GM12891 (cell line): ENCODE data around the gene TYW1B.
"Not testable (repeated sequence)": the region's sequence is repeated elsewhere in the genome, so short reads cannot be mapped to it uniquely, and the experiment has no call there.

Source experiments
- DNase-seq: peaks from one replicate; pipeline ENCODE4 v3.0.0; 2011; ENCODE audit warnings: low spot score; ENCODE audit not compliant: insufficient read length
- FAIRE-seq: peaks from 2 replicates; lab custom pipeline; 2011; peaks lifted over from hg19 to GRCh38; lab: Jason Lieb, UNC
- PAX5 ChIP-seq: IDR thresholded peaks from 2 replicates; pipeline ENCODE4 v1.6.1; 2011; ENCODE audit warnings: low read length, moderate library complexity, mild to moderate bottlenecking; ENCODE audit not compliant: insufficient read depth, severe bottlenecking
- POLR2A ChIP-seq: IDR thresholded peaks from 2 replicates; pipeline ENCODE4 v1.6.1; 2011; ENCODE audit warnings: low read depth, low read length, control low read depth
- POLR2AphosphoS5 ChIP-seq: IDR thresholded peaks from 2 replicates; pipeline ENCODE4 v1.6.1; 2011; ENCODE audit warnings: low read depth, low read length, control low read depth
- POU2F2 ChIP-seq: IDR thresholded peaks from 2 replicates; pipeline ENCODE4 v1.6.1; 2011; ENCODE audit warnings: low read depth, mild to moderate bottlenecking, control low read depth, low read length, moderate library complexity
- SPI1 ChIP-seq: IDR thresholded peaks from 2 replicates; pipeline ENCODE4 v1.6.1; 2011; ENCODE audit warnings: low read depth, low read length, control low read depth
- TAF1 ChIP-seq: IDR thresholded peaks from 2 replicates; pipeline ENCODE4 v1.6.1; 2011; ENCODE audit warnings: low read depth, low read length, control low read depth

The TYW1B gene

GRCh38 chr7:72760602-72761001 is 67.4 kb downstream of the TYW1B start:
- DNase-seq (no peak), FAIRE-seq (no peak)
- TF ChIP-seq PAX5 = no peak

GRCh38 chr7:72754312-72754711 is 73.7 kb downstream of the TYW1B start:
- no peak for TF ChIP-seq POU2F2
- no peak for TF ChIP-seq TAF1
- TF ChIP-seq PAX5 = no peak
- TF ChIP-seq SPI1 = no peak
- no peak for TF ChIP-seq POLR2A
- TF ChIP-seq POLR2AphosphoS5 = no peak
- no peak for FAIRE-seq
- no peak for DNase-seq

GRCh38 chr7:72753781-72754180 is 74.2 kb downstream of the TYW1B start:
- TF ChIP-seq TAF1 = no peak
- no peak for TF ChIP-seq POU2F2
- TF ChIP-seq POLR2AphosphoS5 = no peak
- no peak for TF ChIP-seq SPI1
- no peak for TF ChIP-seq PAX5
- TF ChIP-seq POLR2A = no peak
- no peak for FAIRE-seq
- no peak for DNase-seq

GRCh38 chr7:72753229-72753628 is 74.8 kb downstream of the TYW1B start:
- not testable (repeated sequence) for DNase-seq, FAIRE-seq

- FAIRE-seq (no peak), DNase-seq (no peak)
- no peak for TF ChIP-seq PAX5
- TF ChIP-seq POLR2AphosphoS5 = no peak
- no peak for TF ChIP-seq POLR2A
- TF ChIP-seq POU2F2 = no peak
- no peak for TF ChIP-seq SPI1
- no peak for TF ChIP-seq TAF1
These were observed 76.0 kb downstream of the TYW1B start for GRCh38 chr7:72751978-72752377.

GRCh38 chr7:72751378-72751777 is 76.6 kb downstream of the TYW1B start:
- FAIRE-seq (no peak), DNase-seq (no peak)
- TF ChIP-seq POU2F2 (no peak), POLR2AphosphoS5 (no peak), POLR2A (no peak), SPI1 (no peak), PAX5 (no peak), TAF1 (no peak)

- FAIRE-seq, DNase-seq: not testable (repeated sequence)
These were observed 79.4 kb downstream of the TYW1B start for GRCh38 chr7:72748649-72749048.

- not testable (repeated sequence) for FAIRE-seq, DNase-seq
These were observed 83.6 kb downstream of the TYW1B start for GRCh38 chr7:72744244-72744926.

GRCh38 chr7:72743801-72744200 is 84.2 kb downstream of the TYW1B start:
- not testable (repeated sequence) for FAIRE-seq

GRCh38 chr7:72739716-72740115 is 88.3 kb downstream of the TYW1B start:
- DNase-seq, FAIRE-seq: not testable (repeated sequence)

More at GRCh38 chr7:72743801-72744200, 84.2 kb downstream of the TYW1B start:
- DNase-seq = not testable (repeated sequence)

GRCh38 chr7:72735855-72736254 is 92.1 kb downstream of the TYW1B start:
- not testable (repeated sequence) for FAIRE-seq, DNase-seq

GRCh38 chr7:72730815-72731214 is 97.2 kb downstream of the TYW1B start:
- not testable (repeated sequence) for FAIRE-seq, DNase-seq

GRCh38 chr7:72730384-72730783 is 97.6 kb downstream of the TYW1B start:
- not testable (repeated sequence) for FAIRE-seq, DNase-seq

- not testable (repeated sequence) for DNase-seq
- FAIRE-seq = peak; percentile 13
These were observed 98.9 kb downstream of the TYW1B start for GRCh38 chr7:72729130-72729529.

GRCh38 chr7:72722694-72723093 is 105.3 kb downstream of the TYW1B start:
- FAIRE-seq, DNase-seq: not testable (repeated sequence)

GRCh38 chr7:72720890-72721289 is 107.1 kb downstream of the TYW1B start:
- DNase-seq, FAIRE-seq: not testable (repeated sequence)

GRCh38 chr7:72717252-72717774 is 110.7 kb downstream of the TYW1B start:
- not testable (repeated sequence) for FAIRE-seq, DNase-seq
